ENCODE data around the gene FKBP15. TPM values are rescaled to one million over a fixed set of nuclear protein-coding genes. Genes with fewer than 3 reads are reported as not detected.

FKBP15 gene
- total RNA-seq, 1 donor from 2014 or later: 27.6 TPM

DNA sequence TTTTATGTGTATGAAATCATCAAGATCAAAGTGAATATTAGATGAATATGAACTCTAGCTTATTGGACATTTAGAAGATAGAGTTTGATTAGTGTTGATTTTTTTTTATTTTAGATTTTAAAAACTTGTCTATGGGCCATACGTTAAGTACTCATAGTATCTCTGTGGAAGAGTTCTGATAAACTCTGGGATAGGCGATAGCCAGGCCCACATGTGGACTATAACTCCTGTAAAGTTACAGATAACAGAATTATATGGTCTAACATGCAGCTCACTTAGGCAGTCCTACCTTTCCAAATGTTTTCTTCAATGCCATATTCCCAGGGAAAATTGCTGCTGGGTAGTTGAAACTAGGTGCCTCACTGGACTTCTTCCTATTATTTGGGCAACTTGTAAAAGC, 10.6 kb upstream of the FKBP15 start:
- no peaks in the 10 kb centered on the region for H3K27me3 Mint-ChIP-seq (ENCODE audit: low read depth)
- no peak overlapping the region for H3K4me3 Mint-ChIP-seq (ENCODE audit: unreplicated experiment)
- TF ChIP-seq, protein P1, sequence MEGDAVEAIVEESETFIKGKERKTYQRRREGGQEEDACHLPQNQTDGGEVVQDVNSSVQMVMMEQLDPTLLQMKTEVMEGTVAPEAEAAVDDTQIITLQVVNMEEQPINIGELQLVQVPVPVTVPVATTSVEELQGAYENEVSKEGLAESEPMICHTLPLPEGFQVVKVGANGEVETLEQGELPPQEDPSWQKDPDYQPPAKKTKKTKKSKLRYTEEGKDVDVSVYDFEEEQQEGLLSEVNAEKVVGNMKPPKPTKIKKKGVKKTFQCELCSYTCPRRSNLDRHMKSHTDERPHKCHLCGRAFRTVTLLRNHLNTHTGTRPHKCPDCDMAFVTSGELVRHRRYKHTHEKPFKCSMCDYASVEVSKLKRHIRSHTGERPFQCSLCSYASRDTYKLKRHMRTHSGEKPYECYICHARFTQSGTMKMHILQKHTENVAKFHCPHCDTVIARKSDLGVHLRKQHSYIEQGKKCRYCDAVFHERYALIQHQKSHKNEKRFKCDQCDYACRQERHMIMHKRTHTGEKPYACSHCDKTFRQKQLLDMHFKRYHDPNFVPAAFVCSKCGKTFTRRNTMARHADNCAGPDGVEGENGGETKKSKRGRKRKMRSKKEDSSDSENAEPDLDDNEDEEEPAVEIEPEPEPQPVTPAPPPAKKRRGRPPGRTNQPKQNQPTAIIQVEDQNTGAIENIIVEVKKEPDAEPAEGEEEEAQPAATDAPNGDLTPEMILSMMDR (IDR thresholded peaks at IDR 0.05): no peak
- no peaks in the 10 kb centered on the region for H3K36me3 Mint-ChIP-seq (ENCODE audit: low read depth)
- peaks cover 25% of the 10 kb centered on the region for H3K4me1 Mint-ChIP-seq (ENCODE audit: low read depth)
- no peak for DNase-seq (ENCODE audit: low spot score)
- no peaks in the 10 kb centered on the region for H3K9me3 Mint-ChIP-seq (ENCODE audit: low read depth)
- H3K27ac Mint-ChIP-seq (ENCODE audit: unreplicated experiment): no peak overlapping the region

GRCh38 chr9:113228130-113228665, 7.1 kb upstream of the FKBP15 start:
- Mint-ChIP-seq H3K36me3 (ENCODE audit: low read depth) (peaks cover 2% of the 10 kb centered on the region), H3K27ac (ENCODE audit: unreplicated experiment) (no peak overlapping the region), H3K4me3 (ENCODE audit: unreplicated experiment) (no peak overlapping the region), H3K9me3 (ENCODE audit: low read depth) (no peaks in the 10 kb centered on the region), H3K4me1 (ENCODE audit: low read depth) (peaks cover 28% of the 10 kb centered on the region), H3K27me3 (ENCODE audit: low read depth) (no peaks in the 10 kb centered on the region)
- no peak for DNase-seq (ENCODE audit: low spot score)
- TF ChIP-seq, protein P1 (IDR thresholded peaks at IDR 0.05): no peak

GRCh38 chr9:113227436-113227835, 6.4 kb upstream of the FKBP15 start:
- H3K4me1 Mint-ChIP-seq (ENCODE audit: low read depth): peaks cover 29% of the 10 kb centered on the region
- H3K4me3 Mint-ChIP-seq (ENCODE audit: unreplicated experiment): no peak overlapping the region
- DNase-seq (ENCODE audit: low spot score): no peak
- H3K36me3 Mint-ChIP-seq (ENCODE audit: low read depth): peaks cover 2% of the 10 kb centered on the region
- H3K9me3 Mint-ChIP-seq (ENCODE audit: low read depth): no peaks in the 10 kb centered on the region
- TF ChIP-seq, protein P1 (IDR thresholded peaks at IDR 0.05): no peak
- H3K27me3 Mint-ChIP-seq (ENCODE audit: low read depth): no peaks in the 10 kb centered on the region
- no peak overlapping the region for H3K27ac Mint-ChIP-seq (ENCODE audit: unreplicated experiment)

DNA sequence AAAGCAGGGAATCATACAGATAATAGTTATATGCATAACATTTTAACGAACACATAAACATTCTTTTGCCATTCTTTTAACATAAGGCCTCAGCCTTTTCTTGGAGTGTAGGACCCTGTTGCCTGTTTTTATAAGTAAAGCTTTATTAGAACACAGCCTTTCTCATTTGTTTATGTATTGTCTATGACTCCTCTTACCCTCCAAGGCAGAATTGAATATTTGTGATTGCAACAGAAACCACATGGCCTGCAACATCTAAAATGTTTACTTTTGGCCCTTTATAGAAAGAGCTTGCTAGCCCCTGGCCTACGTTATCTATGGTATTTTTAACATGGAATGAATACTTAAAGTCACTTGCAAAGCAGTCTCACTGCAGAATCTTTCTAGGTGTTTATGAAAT, 2.9 kb upstream of the FKBP15 start:
- H3K4me3 Mint-ChIP-seq (ENCODE audit: unreplicated experiment): no peak overlapping the region

DNA sequence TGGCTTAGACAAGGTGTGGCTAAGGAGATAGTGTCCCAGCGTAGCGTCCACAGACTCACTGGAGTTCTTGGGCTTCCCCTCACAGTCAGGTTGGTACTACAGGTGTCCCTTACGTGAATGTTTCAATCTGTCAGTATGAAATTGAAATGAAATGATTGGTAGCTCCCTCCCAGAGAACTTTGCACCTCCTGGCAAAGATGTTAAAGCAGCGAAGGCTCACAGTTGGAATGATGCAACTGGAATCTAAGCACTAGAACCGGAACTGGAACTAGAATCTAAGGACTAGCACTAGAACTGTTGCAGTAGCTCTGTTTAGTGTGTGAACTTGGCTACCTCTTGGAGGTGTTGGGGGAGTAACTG, 1.4 kb upstream of the FKBP15 start:
- Mint-ChIP-seq H3K4me1 (ENCODE audit: low read depth) (peaks cover 53% of the 10 kb centered on the region), H3K4me3 (ENCODE audit: unreplicated experiment) (peak overlapping the region; percentile 91), H3K9me3 (ENCODE audit: low read depth) (no peaks in the 10 kb centered on the region), H3K27ac (ENCODE audit: unreplicated experiment) (peak overlapping the region; percentile 98), H3K36me3 (ENCODE audit: low read depth) (peaks cover 2% of the 10 kb centered on the region), H3K27me3 (ENCODE audit: low read depth) (no peaks in the 10 kb centered on the region)
- DNase-seq (ENCODE audit: low spot score): no peak
- TF ChIP-seq, protein P1 (IDR thresholded peaks at IDR 0.05): no peak

More for the DNA sequence above, 2.9 kb upstream of the FKBP15 start:
- Mint-ChIP-seq H3K9me3 (ENCODE audit: low read depth) (no peaks in the 10 kb centered on the region), H3K36me3 (ENCODE audit: low read depth) (peaks cover 2% of the 10 kb centered on the region), H3K27ac (ENCODE audit: unreplicated experiment) (no peak overlapping the region), H3K4me1 (ENCODE audit: low read depth) (peaks cover 45% of the 10 kb centered on the region), H3K27me3 (ENCODE audit: low read depth) (no peaks in the 10 kb centered on the region)
- DNase-seq (ENCODE audit: low spot score): no peak
- TF ChIP-seq, protein P1 (IDR thresholded peaks at IDR 0.05): no peak
